ENCODE data around the gene STEAP3.
"Not testable (repeated sequence)": the region's sequence is repeated elsewhere in the genome, so short reads cannot be mapped to it uniquely, and the experiment has no call there.

The STEAP3 gene

GRCh38 chr2:119265693-119266066 lies 42.0 kb downstream of the STEAP3 start:
- no peak for DNase-seq

DNA sequence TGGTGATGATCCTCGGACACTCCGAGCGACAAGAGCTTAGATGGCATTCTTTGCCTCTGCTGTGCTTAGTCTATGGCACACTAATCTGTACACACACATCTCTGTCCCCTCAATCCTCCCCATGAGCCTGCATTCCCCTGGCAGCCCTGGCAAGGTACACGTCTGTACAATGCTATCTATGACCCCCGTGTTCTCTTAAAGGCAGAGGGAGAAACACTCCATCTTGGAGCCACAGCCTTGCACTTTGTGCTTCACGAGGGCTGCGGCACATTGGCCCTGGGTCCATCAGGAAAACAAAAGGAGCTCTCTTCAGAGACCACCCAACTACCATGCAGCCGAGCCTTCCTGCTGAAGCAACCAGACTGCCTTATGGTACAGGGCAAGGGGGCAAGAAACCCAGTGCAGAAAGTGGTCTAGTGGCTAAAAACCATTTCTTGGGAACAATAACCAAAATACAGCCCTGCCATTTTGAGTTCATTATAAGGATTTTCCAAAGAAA lies 42.5 kb downstream of the STEAP3 start:
- no peak for DNase-seq

GRCh38 chr2:119267604-119268003 lies 44.0 kb downstream of the STEAP3 start:
- DNase-seq = no peak

DNA sequence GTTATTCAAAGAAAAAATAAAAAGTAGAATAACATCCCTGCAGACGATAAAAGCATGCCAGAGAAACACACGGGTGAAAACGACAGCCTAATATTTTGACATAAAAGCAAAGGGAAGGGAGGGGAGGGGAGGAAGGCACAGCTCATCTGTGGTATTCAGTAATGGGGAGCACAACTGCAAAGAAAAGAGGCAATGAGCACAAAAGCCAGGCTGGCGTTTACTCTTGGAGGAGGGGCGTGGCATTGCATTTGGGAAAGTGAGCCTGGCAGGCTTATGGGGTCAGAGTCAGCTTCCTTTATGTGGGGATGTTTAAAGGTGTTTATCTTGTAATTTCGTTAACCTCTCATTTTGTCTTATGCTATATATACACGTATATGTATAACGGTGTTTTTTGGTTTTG lies 53.2 kb downstream of the STEAP3 start:
- DNase-seq = no peak

DNA sequence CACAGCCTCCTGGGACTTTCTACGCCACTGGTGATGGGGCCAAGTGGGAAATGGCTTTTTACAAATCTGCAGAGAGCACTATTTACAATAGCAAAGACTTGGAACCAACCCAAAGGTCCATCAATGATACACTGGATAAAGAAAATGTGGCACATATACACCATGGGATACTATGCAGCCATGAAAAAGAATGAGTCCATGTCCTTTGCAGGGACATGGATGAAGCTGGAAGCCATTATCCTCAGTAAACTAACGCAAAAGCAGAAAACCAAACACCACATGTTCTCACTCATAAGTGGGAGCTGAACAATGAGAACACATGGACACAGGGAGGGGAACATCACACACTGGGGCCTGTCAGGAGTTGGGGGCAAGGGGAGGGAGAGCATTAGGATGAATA lies 54.8 kb downstream of the STEAP3 start:
- DNase-seq = not testable (repeated sequence)

DNA sequence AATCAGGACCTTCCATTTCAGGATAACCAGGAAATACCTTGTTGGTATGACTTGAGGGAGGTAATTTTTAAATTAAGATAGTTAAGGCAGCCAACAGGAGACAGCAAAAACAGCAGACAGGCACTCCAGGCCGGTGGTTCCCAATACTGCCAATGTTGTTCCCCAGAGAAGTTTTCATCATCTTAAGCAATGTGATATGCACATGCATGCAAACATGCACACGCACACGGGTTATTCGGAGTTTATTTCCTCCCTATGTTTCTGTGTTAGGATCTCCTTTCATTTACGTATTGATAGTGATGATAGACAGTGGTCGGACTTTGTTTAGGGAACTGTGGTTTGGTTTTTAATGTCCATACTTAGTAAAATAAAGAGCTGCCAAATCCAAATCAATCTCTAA lies 55.3 kb downstream of the STEAP3 start:
- DNase-seq = no peak

DNA sequence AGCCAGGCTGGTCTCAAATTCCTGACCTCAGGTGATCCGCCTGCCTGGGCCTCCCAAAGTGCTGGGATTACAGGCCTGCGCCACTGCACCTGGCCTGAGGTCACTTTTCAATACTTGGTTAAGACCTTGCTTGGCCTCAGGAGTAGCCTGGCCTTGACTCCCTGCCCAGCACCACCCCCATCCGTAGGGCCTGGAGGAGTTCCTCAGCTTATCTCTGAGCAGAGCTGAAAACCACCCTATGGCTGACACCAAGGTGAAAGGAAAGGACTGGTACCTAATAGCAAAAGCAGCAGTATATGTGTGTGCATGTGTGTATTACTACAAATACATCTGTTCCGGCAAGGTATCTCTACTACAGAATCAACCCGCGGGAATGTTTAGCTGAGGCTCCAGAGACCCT lies 56.0 kb downstream of the STEAP3 start:
- no peak for DNase-seq

DNA sequence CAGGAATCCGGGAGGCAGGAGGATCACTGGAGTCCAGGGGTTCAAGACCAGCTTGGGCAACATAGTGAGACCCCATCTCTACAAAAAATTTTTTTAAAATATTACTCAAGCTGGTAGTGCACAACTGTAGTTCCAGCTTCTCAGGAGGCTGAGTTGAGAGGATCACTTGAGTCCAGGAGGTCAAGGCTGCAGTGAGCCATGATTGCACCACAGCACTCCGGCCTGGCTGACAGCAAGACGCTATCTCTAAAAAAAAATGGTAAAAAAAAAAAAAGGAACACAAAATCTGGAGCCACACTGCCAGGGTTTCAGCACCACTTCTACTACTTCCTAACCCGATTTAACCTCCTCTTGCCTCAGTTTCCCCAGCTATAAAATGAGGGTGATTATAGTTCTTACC lies 57.0 kb downstream of the STEAP3 start:
- no peak for DNase-seq

DNA sequence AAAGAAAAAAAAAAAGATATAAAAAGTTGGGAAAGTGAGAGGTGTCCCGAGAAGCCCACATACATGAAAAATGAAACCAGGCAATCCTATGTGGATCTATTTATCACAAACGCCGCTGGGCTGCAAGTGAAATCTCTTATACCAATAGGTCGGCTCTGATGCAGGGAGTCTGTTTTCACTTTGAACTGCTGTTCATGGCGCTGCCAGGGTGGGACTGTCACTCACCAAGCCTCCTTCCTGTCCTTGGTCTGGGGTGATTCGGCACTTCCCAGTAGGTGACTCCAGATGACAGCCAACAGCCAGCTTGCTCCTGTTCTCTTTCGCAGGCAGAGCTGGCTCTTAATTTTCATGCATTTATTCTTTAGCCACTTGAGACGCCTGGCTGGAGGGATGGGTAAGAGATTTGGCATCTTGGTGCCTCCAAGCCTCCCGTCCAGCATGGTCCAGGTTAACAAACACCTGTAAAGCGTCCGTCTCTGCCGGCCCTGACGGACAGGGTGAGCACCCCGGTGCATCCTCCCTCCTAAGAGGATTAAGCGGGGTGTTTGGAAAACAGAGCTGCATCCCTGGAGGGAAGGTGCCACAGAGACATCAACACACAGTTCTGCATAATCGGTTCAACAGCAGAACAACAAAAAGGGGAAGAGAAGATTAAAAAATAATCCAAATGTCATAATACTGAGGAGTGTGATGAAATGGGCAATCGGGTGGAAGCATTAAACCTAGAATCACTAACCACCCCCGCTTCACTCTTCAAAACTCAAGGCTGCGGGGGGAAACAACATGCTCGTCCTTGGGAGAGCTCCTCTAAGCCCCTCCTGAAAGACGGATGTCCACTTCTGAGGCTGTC lies 58.7 kb downstream of the STEAP3 start:
- no peak for DNase-seq

GRCh38 chr2:119282996-119283511 lies 59.4 kb downstream of the STEAP3 start:
- DNase-seq = peak in 1 of 2 experiments; percentile 59

DNA sequence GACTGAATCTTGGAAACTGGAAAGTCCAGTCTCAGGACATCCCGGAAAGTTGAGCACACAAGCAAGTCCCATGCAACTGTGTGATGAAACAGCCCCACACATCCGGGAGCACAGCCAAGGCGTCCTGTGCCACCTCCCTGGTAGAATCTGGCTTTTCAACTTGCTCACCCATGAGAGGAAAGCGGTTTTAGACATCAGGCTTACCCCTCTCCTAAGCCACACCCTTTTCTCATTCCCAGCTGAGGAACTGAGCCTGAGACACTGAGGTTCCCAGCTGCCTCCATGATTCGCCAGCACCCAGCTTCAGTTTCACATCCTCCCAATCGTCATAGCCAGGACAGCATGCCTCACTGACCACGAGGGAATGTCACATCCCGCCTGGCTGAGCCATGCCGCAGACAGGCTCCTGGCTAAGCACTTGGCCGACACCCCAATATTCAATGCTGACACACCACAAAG lies 60.3 kb downstream of the STEAP3 start:
- peak; percentile 42 to 75 for DNase-seq

DNA sequence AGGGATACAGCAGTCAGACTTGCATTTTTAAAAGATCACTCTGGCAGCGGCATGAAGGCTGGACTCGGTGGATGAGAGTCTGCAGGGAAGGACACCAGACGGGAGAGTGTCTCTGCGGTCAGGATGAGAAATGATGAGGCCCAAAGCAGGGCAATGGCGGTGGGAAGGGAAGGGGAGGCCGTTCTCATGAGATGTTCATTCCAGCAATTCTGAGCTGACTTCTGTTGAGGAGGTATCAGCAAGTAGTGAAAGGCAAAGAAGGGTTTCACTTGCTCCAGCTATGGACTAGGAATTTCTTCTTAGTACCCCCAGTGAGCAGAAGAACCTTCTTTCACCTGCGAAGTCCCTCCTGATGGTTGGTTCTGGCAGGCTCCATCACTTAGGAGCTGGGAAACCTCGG lies 63.0 kb downstream of the STEAP3 start:
- DNase-seq = no peak

- DNase-seq = no peak
Observed at GRCh38 chr2:119288576-119288975, 64.9 kb downstream of the STEAP3 start.

- DNase-seq = peak in 1 of 2 experiments; percentile 28
Observed at GRCh38 chr2:119289093-119289492, 65.5 kb downstream of the STEAP3 start.

DNA sequence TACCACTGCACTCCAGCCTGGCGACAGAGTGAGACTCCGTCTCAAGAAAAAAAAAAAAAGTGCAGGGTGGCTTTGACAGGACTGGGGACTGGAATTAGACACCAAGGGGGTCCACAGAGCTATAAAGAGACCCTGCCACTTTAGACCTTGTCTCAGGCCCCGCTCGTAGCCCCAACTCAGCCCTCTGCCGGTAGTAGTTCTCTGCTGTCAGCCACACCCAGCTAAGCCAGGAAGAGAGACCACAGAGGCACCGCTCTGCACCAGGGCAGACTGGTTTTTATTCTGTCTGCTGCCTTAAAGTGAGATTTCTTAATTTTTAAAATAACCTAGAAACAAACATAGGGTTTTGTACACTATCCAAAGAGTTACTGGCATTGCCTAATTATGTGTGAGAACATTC lies 66.0 kb downstream of the STEAP3 start:
- no peak for DNase-seq

- peak in 1 of 2 experiments; percentile 71 for DNase-seq
Observed at GRCh38 chr2:119290859-119291587, 67.4 kb downstream of the STEAP3 start.

DNA sequence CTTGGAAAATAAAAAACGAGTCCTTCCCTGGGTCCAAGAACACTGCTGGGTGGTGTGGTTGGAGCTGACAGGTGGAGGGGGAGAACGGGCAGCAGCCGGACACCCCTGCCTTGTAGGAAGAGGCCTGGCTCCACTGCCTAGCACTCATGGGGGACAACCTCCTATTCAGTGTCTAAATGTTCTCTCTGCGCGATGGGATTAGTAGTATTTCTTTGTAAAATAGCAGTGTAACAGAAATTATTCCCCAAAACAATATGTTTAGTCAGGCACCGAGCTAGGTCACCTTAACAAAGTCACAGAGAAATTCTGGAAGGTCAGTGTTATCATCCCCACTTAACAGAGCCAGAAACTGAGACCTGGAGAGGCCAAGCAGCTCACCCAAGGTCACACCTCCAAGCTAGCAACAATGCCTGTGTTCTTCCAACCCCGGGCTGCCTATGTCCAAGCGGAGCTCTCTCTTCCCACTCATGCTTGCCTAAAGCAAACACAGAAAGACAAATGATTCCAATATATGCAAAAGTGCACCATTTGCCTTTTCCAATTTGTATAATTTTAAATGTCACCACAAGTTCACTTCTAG lies 68.0 kb downstream of the STEAP3 start:
- no peak for DNase-seq

GRCh38 chr2:119292226-119292625 lies 68.6 kb downstream of the STEAP3 start:
- no peak for DNase-seq

GRCh38 chr2:119293254-119293653 lies 69.6 kb downstream of the STEAP3 start:
- no peak for DNase-seq

DNA sequence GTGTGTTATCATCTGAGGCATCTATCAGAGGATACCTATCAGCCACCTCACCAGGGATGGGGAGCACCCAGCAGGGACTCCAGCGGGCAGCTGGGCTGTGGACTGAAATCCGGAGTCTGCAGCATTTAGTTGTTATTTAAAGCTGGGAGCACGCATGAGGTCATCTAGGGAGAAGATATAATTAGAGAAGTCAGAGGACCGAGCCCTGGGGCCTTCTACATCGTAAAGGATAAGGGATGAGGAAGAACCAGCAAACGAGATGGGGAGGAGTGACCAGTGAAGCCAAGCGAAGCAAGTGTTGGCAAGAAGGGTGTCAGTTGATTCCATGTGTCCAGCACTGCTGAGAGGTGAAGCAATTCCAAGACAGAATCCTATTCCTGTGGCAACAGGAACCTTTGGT lies 70.3 kb downstream of the STEAP3 start:
- no peak for DNase-seq

GRCh38 chr2:119294671-119295070 lies 71.0 kb downstream of the STEAP3 start:
- no peak for DNase-seq

- DNase-seq = no peak
Observed at GRCh38 chr2:119295688-119296375, 72.2 kb downstream of the STEAP3 start.

DNA sequence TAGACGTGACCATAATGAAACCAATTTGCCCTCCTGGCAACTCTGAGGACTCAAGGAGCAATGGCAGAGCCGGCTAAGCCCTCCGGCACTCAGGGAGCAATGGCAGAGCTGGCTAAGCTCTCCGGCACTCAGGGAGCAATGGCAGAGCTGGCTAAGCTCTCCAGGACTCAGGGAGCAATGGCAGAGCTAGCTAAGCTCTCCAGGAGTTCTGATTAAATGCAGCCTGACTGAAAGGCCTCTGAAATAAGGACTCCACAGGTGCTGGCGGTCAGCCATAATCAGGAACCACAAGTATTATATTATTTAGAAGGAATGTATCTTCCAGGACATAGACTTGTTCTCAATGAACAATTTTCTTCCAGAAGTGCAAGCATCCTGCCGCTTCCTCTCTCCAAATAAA lies 77.8 kb downstream of the STEAP3 start:
- DNase-seq = peak in 1 of 2 experiments; percentile 14

Data from NCI-H446 (cell line).